ENCODE measurements around the gene SMIM14. TPM values are rescaled to one million over a fixed set of nuclear protein-coding genes. Genes with fewer than 3 reads are reported as not detected.
"Not testable (repeated sequence)": the region's sequence is repeated elsewhere in the genome, so short reads cannot be mapped to it uniquely, and the experiment has no call there.

The SMIM14 gene
- total RNA-seq, 1 donor from 2014 or later = 53.8 TPM

DNA sequence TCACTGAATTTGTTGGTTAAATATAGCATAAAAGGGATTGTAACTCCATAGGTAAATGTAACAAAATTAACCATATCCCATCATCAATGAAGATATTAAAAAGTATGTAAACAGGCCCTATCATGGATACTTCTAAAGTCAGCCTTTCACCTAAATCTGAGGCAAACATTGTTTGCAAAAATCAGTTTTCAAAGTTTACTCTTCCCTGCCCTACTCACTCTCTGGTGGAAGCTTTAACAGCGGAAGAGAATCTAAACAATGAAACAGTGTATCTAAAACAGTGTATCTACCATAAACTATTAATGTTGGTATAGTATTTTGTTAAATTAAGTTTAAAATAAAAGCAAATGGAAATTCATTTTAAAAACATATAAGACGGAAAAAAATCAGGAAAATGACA is 21.1 kb downstream of the SMIM14 start:
- intact Hi-C loops (cut with DNase I) = no loop called here
- H3K27ac ChIP-seq = no peak overlapping the region
- H3K9me3 ChIP-seq = no peaks in the 10 kb centered on the region
- TF ChIP-seq, protein P1, sequence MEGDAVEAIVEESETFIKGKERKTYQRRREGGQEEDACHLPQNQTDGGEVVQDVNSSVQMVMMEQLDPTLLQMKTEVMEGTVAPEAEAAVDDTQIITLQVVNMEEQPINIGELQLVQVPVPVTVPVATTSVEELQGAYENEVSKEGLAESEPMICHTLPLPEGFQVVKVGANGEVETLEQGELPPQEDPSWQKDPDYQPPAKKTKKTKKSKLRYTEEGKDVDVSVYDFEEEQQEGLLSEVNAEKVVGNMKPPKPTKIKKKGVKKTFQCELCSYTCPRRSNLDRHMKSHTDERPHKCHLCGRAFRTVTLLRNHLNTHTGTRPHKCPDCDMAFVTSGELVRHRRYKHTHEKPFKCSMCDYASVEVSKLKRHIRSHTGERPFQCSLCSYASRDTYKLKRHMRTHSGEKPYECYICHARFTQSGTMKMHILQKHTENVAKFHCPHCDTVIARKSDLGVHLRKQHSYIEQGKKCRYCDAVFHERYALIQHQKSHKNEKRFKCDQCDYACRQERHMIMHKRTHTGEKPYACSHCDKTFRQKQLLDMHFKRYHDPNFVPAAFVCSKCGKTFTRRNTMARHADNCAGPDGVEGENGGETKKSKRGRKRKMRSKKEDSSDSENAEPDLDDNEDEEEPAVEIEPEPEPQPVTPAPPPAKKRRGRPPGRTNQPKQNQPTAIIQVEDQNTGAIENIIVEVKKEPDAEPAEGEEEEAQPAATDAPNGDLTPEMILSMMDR (IDR thresholded peaks at IDR 0.05) = no peak
- peaks cover 6% of the 10 kb centered on the region for H3K4me1 ChIP-seq
- ATAC-seq (no peak), DNase-seq (no peak)
- no peak overlapping the region for H3K4me3 ChIP-seq
- no peaks in the 10 kb centered on the region for H3K36me3 ChIP-seq
- no peaks in the 10 kb centered on the region for H3K27me3 ChIP-seq

DNA sequence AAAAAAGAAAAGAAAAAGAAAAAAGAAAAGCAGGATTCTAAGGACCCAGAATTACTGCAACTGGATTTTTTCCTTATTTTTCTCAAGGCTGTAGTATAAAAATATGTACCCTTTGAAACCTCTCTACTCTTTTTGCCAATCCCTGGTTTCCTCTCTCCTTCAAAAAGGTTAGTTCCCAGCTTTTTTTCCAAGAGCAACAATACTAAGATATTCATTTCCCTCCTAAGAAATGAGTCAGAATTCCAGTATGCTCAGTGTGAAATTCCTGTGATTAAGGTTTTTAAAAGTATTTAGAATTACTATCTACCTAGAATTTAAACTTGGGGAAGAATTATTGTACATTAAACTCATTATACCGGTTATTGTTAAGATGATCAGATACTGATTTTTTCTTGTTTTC is 22.0 kb downstream of the SMIM14 start:
- H3K27ac ChIP-seq = no peak overlapping the region
- H3K27me3 ChIP-seq = no peaks in the 10 kb centered on the region
- ATAC-seq = no peak
- TF ChIP-seq, protein P1 (IDR thresholded peaks at IDR 0.05) = no peak
- no peaks in the 10 kb centered on the region for H3K9me3 ChIP-seq
- H3K36me3 ChIP-seq = no peaks in the 10 kb centered on the region
- peaks cover 6% of the 10 kb centered on the region for H3K4me1 ChIP-seq
- DNase-seq = no peak
- no peak overlapping the region for H3K4me3 ChIP-seq
- intact Hi-C loops (cut with DNase I) = no loop called here

- DNase-seq; H3K27me3 ChIP-seq; ATAC-seq; H3K4me3 ChIP-seq; H3K27ac ChIP-seq; H3K4me1 ChIP-seq; H3K9me3 ChIP-seq; H3K36me3 ChIP-seq; intact Hi-C loops (cut with DNase I): not testable (repeated sequence)
These were observed 22.6 kb downstream of the SMIM14 start for GRCh38 chr4:39616112-39616511.

GRCh38 chr4:39614487-39615162 is 24.0 kb downstream of the SMIM14 start:
- H3K36me3 ChIP-seq = peaks cover 2% of the 10 kb centered on the region
- DNase-seq = no peak
- no peak overlapping the region for H3K27ac ChIP-seq
- no peaks in the 10 kb centered on the region for H3K4me1 ChIP-seq
- no peaks in the 10 kb centered on the region for H3K9me3 ChIP-seq
- intact Hi-C loops (cut with DNase I) = no loop called here
- ATAC-seq = no peak
- TF ChIP-seq, protein P1 (IDR thresholded peaks at IDR 0.05) = no peak
- no peak overlapping the region for H3K4me3 ChIP-seq
- no peaks in the 10 kb centered on the region for H3K27me3 ChIP-seq

- H3K27ac ChIP-seq = no peak overlapping the region
- ATAC-seq = no peak
- intact Hi-C loops (cut with DNase I) = no loop called here
- TF ChIP-seq, protein P1 (IDR thresholded peaks at IDR 0.05) = no peak
- no peaks in the 10 kb centered on the region for H3K27me3 ChIP-seq
- no peaks in the 10 kb centered on the region for H3K9me3 ChIP-seq
- H3K4me3 ChIP-seq = no peak overlapping the region
- no peak for DNase-seq
- H3K36me3 ChIP-seq = peaks cover 10% of the 10 kb centered on the region
- H3K4me1 ChIP-seq = no peaks in the 10 kb centered on the region
These were observed 25.5 kb downstream of the SMIM14 start for GRCh38 chr4:39613093-39613656.

- intact Hi-C loops (cut with DNase I) = no loop called here
These were observed 29.2 kb downstream of the SMIM14 start for GRCh38 chr4:39609454-39609931.

More at GRCh38 chr4:39609454-39609931, 29.2 kb downstream of the SMIM14 start:
- TF ChIP-seq, protein P1 (IDR thresholded peaks at IDR 0.05) = no peak
- H3K27me3 ChIP-seq = no peaks in the 10 kb centered on the region
- H3K36me3 ChIP-seq = peaks cover 14% of the 10 kb centered on the region
- no peaks in the 10 kb centered on the region for H3K4me1 ChIP-seq
- no peaks in the 10 kb centered on the region for H3K9me3 ChIP-seq
- no peak for DNase-seq
- H3K4me3 ChIP-seq = no peak overlapping the region
- H3K27ac ChIP-seq = no peak overlapping the region
- ATAC-seq = peak; percentile 74

Measured in upper lobe of right lung (tissue), 1 donor.